ENCODE results near the gene GABPB2. TPM values are rescaled to one million over a fixed set of nuclear protein-coding genes. Genes with fewer than 3 reads are reported as not detected.

The GABPB2 gene
- total RNA-seq, 1 donor from 2014 or later = 10.8 TPM

GRCh38 chr1:151134991-151135390 is 64.4 kb downstream of the GABPB2 start:
- FAIRE-seq = no peak
- no peaks in the 10 kb centered on the region for H3K27me3 ChIP-seq (ENCODE audit: control insufficient read depth, insufficient read depth, low read length)

GRCh38 chr1:151135433-151136385 is 65.1 kb downstream of the GABPB2 start:
- TF ChIP-seq CTCF (IDR thresholded peaks at IDR 0.05; ENCODE audit: insufficient read depth, low read length, severe bottlenecking) = no peak
- no peak overlapping the region for H3K4me3 ChIP-seq (ENCODE audit: low read depth, low read length)
- no peaks in the 10 kb centered on the region for H3K27me3 ChIP-seq (ENCODE audit: control insufficient read depth, insufficient read depth, low read length)
- DNase-seq (ENCODE audit: low read depth) = no peak
- no peaks in the 10 kb centered on the region for H3K36me3 ChIP-seq (ENCODE audit: control insufficient read depth, insufficient read depth, low read length)
- no peak for FAIRE-seq

More at GRCh38 chr1:151134991-151135390, 64.4 kb downstream of the GABPB2 start:
- TF ChIP-seq CTCF (IDR thresholded peaks at IDR 0.05; ENCODE audit: insufficient read depth, low read length, severe bottlenecking) = no peak
- no peaks in the 10 kb centered on the region for H3K36me3 ChIP-seq (ENCODE audit: control insufficient read depth, insufficient read depth, low read length)
- no peak for DNase-seq (ENCODE audit: low read depth)
- H3K4me3 ChIP-seq (ENCODE audit: low read depth, low read length) = no peak overlapping the region

- TF ChIP-seq CTCF (IDR thresholded peaks at IDR 0.05; ENCODE audit: insufficient read depth, low read length, severe bottlenecking) = no peak
- Histone ChIP-seq H3K27me3 (ENCODE audit: control insufficient read depth, insufficient read depth, low read length) (no peaks in the 10 kb centered on the region), H3K36me3 (ENCODE audit: control insufficient read depth, insufficient read depth, low read length) (no peaks in the 10 kb centered on the region), H3K4me3 (ENCODE audit: low read depth, low read length) (no peak overlapping the region)
- DNase-seq (ENCODE audit: low read depth) (no peak), FAIRE-seq (peak; percentile 52)
Measured at GRCh38 chr1:151137789-151138188, 67.2 kb downstream of the GABPB2 start.

- DNase-seq (ENCODE audit: low read depth) (no peak), FAIRE-seq (no peak)
- H3K36me3 ChIP-seq (ENCODE audit: control insufficient read depth, insufficient read depth, low read length) = no peaks in the 10 kb centered on the region
- peaks cover 2% of the 10 kb centered on the region for H3K27me3 ChIP-seq (ENCODE audit: control insufficient read depth, insufficient read depth, low read length)
- no peak for TF ChIP-seq CTCF (IDR thresholded peaks at IDR 0.05; ENCODE audit: insufficient read depth, low read length, severe bottlenecking)
- H3K4me3 ChIP-seq (ENCODE audit: low read depth, low read length) = no peak overlapping the region
Measured at GRCh38 chr1:151142411-151143056, 72.0 kb downstream of the GABPB2 start.

- TF ChIP-seq CTCF (IDR thresholded peaks at IDR 0.05; ENCODE audit: insufficient read depth, low read length, severe bottlenecking) = no peak
- no peak for DNase-seq (ENCODE audit: low read depth)
- FAIRE-seq = no peak
- H3K4me3 ChIP-seq (ENCODE audit: low read depth, low read length) = no peak overlapping the region
- H3K27me3 ChIP-seq (ENCODE audit: control insufficient read depth, insufficient read depth, low read length) = peaks cover 2% of the 10 kb centered on the region
- no peaks in the 10 kb centered on the region for H3K36me3 ChIP-seq (ENCODE audit: control insufficient read depth, insufficient read depth, low read length)
Measured at GRCh38 chr1:151143057-151143435, 72.5 kb downstream of the GABPB2 start.

Data from bronchial epithelial cell (primary cell).